ENCODE results near the gene TBC1D3B.
"Not testable (repeated sequence)": the region's sequence is repeated elsewhere in the genome, so short reads cannot be mapped to it uniquely, and the experiment has no call there.

Gene TBC1D3B

DNA sequence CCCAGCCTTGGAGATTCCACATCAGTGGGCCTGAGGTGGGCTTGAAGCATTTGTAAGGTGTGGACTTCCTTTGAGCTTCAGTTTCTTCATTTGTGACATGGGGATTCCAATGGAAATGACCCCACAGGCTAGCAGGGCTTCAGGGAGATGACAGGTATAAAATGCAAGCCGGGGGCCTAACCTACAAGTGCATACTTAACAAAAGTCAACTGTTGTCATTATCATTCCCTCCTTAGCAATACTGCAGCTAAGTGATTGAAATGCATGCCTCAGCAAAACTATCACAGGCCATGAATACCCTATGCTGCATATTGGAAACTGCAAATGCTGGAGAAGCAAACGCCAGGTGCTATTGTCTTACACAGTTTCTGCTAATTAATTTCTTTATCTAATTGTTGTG lies 53.0 kb downstream of the TBC1D3B start:
- TF ChIP-seq, protein P1, sequence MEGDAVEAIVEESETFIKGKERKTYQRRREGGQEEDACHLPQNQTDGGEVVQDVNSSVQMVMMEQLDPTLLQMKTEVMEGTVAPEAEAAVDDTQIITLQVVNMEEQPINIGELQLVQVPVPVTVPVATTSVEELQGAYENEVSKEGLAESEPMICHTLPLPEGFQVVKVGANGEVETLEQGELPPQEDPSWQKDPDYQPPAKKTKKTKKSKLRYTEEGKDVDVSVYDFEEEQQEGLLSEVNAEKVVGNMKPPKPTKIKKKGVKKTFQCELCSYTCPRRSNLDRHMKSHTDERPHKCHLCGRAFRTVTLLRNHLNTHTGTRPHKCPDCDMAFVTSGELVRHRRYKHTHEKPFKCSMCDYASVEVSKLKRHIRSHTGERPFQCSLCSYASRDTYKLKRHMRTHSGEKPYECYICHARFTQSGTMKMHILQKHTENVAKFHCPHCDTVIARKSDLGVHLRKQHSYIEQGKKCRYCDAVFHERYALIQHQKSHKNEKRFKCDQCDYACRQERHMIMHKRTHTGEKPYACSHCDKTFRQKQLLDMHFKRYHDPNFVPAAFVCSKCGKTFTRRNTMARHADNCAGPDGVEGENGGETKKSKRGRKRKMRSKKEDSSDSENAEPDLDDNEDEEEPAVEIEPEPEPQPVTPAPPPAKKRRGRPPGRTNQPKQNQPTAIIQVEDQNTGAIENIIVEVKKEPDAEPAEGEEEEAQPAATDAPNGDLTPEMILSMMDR (conservative IDR thresholded peaks at IDR 0.05; ENCODE audit: low read depth): no peak
- CTCF ChIA-PET: interaction anchor here (0.6 kb wide), 1 partner anchor 14 kb away, joined by 3 read pairs; no protein-coding TSS in a partner anchor
- no peak overlapping the region for H3K27ac ChIP-seq

DNA sequence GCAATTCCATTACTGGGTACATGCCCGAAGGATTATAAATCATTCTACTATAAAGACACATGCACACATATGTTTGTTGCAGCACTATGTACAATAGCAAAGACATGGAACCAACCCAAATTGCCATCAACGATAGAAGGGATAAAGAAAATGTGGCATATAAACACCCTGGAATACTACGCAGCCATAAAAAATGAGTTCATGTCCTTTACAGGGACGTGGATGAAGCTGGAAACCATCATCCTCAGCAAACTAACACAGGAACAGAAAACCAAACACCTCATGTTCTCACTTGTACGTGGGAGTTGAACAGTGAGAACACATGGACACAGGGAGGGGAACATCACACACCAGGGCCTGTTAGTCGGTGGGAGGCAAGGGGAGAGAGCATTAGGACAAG lies 55.3 kb downstream of the TBC1D3B start:
- CTCF ChIA-PET; H3K27ac ChIP-seq; DNase-seq (ENCODE audit: low spot score); POLR2A ChIA-PET (ENCODE audit: low non-redundant PET): not testable (repeated sequence)

More for the DNA sequence above, 53.0 kb downstream of the TBC1D3B start:
- DNase-seq (ENCODE audit: low spot score): no peak
- POLR2A ChIA-PET (ENCODE audit: low non-redundant PET): no interaction called here

DNA sequence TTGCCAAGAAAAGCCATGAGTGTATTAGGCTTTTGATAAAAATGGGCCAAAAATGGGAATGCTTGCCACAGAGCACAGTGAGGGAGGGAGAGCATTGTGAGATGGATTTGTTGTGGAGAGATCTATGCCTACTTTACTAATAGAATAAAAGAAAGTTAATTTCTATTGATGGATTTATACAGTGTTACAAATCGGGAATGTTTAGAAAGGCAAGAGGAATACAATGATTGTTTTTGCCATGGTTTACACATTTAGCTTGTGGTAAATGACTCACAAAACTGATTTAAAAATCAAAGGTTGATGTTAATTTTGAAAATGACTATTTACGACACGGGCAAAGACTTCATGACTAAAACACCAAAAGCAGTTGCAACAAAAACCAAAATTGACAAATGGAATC lies 56.2 kb downstream of the TBC1D3B start:
- CTCF ChIA-PET: interaction anchor here (0.6 kb wide), 1 partner anchor 168 kb away, joined by 4 read pairs; no protein-coding TSS in a partner anchor
- POLR2A ChIA-PET (ENCODE audit: low non-redundant PET): no interaction called here
- no peak overlapping the region for H3K27ac ChIP-seq
- TF ChIP-seq, protein P1 (conservative IDR thresholded peaks at IDR 0.05; ENCODE audit: low read depth): no peak
- no peak for DNase-seq (ENCODE audit: low spot score)

DNA sequence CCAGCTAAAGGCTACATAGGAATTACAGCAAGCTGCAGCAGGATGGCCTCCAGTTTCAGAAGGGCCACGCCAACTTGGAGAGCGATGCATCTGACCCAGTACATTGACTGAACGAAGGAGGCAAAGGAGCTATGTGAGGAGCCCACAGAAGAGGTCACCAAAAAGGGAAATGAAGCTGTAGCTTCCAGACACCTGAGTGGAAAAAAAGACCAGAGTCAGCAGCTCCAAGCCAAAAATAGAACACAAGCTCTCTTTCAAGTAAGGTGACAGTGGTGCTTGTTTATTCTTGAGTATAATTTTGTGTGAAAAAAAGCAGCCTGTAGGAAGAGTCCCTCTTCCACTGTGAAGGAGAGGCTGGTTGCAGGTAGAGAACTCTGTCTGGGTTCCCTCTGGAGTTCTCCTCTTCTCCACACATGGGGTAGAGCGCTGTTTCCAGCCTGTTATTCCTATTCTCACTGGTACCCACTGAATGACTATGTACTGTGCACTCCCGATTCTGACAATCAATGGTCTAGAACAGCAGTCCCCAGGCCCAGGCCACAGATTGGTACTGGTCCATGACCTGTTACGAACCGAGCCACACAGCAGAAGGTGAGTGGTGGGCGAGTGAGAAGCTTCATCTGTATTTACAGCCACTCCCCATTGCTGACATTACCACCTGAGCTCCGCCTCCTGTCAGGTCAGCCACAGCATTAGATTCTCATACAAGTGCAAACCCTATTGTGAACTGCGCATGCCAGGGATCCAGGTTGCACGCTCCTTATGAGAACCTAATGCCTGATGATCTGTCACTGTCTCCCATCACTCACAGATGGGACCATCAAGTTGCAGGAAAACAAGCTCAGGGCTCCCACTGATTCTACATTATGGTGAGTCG lies 57.7 kb downstream of the TBC1D3B start:
- H3K27ac ChIP-seq: no peak overlapping the region
- no peak for DNase-seq (ENCODE audit: low spot score)
- ChIA-PET CTCF (interaction anchor here (0.7 to 0.8 kb wide), 2 partner anchors 13 to 30 kb away, joined by 4 to 6 read pairs; no protein-coding TSS in a partner anchor), POLR2A (ENCODE audit: low non-redundant PET) (no interaction called here)
- TF ChIP-seq, protein P1 (conservative IDR thresholded peaks at IDR 0.05; ENCODE audit: low read depth): no peak

GRCh38 chr17:36117505-36118382 lies 58.7 kb downstream of the TBC1D3B start:
- ChIA-PET POLR2A (ENCODE audit: low non-redundant PET) (no interaction called here), CTCF (interaction anchor here (0.8 kb wide), 1 partner anchor 12 kb away, joined by 4 read pairs; no protein-coding TSS in a partner anchor)
- TF ChIP-seq, protein P1 (conservative IDR thresholded peaks at IDR 0.05; ENCODE audit: low read depth): no peak
- DNase-seq (ENCODE audit: low spot score): no peak
- H3K27ac ChIP-seq: no peak overlapping the region
